Body of pancreas (tissue), 4 donors: ENCODE data around the gene CENPM.

Experiments
- CTCF ChIP-seq, 7 experiments: fragments of 450-650 bp in 4 of 7; fragments of 200-600 bp in 3 of 7; sonication (generic) in 3 of 7; IDR thresholded peaks; one replicate each; pipeline ENCODE4 v1.5.1; 2016 to 2019; ENCODE audit warnings: antibody characterized with exemption in 7 of 7
- POLR2A ChIP-seq, 3 donors: fragments of 450-650 bp; IDR thresholded peaks; one replicate each; pipeline ENCODE4 v1.6.1; 2016; ENCODE audit warnings: antibody characterized with exemption in 3 of 3, mild to moderate bottlenecking in 2 of 3

GRCh38 chr22:41892721-41893120, 54.2 kb downstream of the CENPM start:
- TF ChIP-seq CTCF (IDR thresholded peaks at IDR 0.05) (no peak), POLR2A (IDR thresholded peaks at IDR 0.05) (no peak)
